Stimulated activated naive B cell treated with anti-CD40 and anti-IgM and Interleukin-4, amounts not matched to agents 10 μg/mL and 1 μg/mL and 100 μg/mL, for 72 hours (primary cell): Measurements from ENCODE around the gene MEG3.
A peak's percentile ranks its signal among the peaks of the same experiment; 100 is the strongest.
"Not testable (repeated sequence)": the region's sequence is repeated elsewhere in the genome, so short reads cannot be mapped to it uniquely, and the experiment has no call there.

Experiments
- ATAC-seq, 2 donors: fragments of 150-1000 bp; cut with Tn5 transposase; replicated peaks; 2 replicates each; pipeline ENCODE4 v1.10.0; 2021; ENCODE audit warnings: moderate library complexity in 1 of 2
- DNase-seq: peaks from one replicate; pipeline ENCODE4 v3.0.0; 2021
- H3K27ac Mint-ChIP-seq: one replicate; pipeline ENCODE4 v1.8.0; 2022; ENCODE audit warnings: mild to moderate bottlenecking, mixed read lengths
- H3K27me3 Mint-ChIP-seq, 2 donors: one replicate each; pipeline ENCODE4 v1.8.0; 2022; ENCODE audit warnings: mixed read lengths in 2 of 2
- H3K36me3 Mint-ChIP-seq, 2 donors: one replicate each; pipeline ENCODE4 v1.8.0; 2022; ENCODE audit warnings: mixed read lengths in 2 of 2, mild to moderate bottlenecking in 1 of 2
- H3K4me1 Mint-ChIP-seq, 2 donors: one replicate each; pipeline ENCODE4 v1.8.0; 2022; ENCODE audit warnings: mixed read lengths in 2 of 2, mild to moderate bottlenecking in 1 of 2
- H3K4me3 Mint-ChIP-seq, 2 donors: one replicate each; pipeline ENCODE4 v1.8.0; 2022; ENCODE audit warnings: mild to moderate bottlenecking in 2 of 2, mixed read lengths in 2 of 2, moderate library complexity in 1 of 2
- H3K9me3 Mint-ChIP-seq, 2 donors: one replicate each; pipeline ENCODE4 v1.8.0; 2022; ENCODE audit warnings: mixed read lengths in 2 of 2, mild to moderate bottlenecking in 1 of 2

MEG3 gene

GRCh38 chr14:100801433-100801832 is 24.5 kb upstream of the MEG3 start:
- peak overlapping the region; percentile 39 for H3K27ac Mint-ChIP-seq
- ATAC-seq, H3K4me1 Mint-ChIP-seq: not testable (repeated sequence)

GRCh38 chr14:100802179-100802578 is 23.7 kb upstream of the MEG3 start:
- Mint-ChIP-seq H3K27me3 (no peaks in the 10 kb centered on the region), H3K27ac (no peak overlapping the region), H3K4me1 (no peaks in the 10 kb centered on the region), H3K9me3 (no peaks in the 10 kb centered on the region), H3K36me3 (no peaks in the 10 kb centered on the region), H3K4me3 (no peak overlapping the region)
- DNase-seq (no peak), ATAC-seq (no peak)

More at GRCh38 chr14:100801433-100801832, 24.5 kb upstream of the MEG3 start:
- H3K27me3 Mint-ChIP-seq, DNase-seq, H3K4me3 Mint-ChIP-seq, H3K9me3 Mint-ChIP-seq, H3K36me3 Mint-ChIP-seq: not testable (repeated sequence)

- no peaks in the 10 kb centered on the region for H3K4me1 Mint-ChIP-seq
- no peak overlapping the region for H3K4me3 Mint-ChIP-seq
- no peaks in the 10 kb centered on the region for H3K27me3 Mint-ChIP-seq
- no peaks in the 10 kb centered on the region for H3K9me3 Mint-ChIP-seq
- ATAC-seq, result no peak
- no peak overlapping the region for H3K27ac Mint-ChIP-seq
- no peak for DNase-seq
- H3K36me3 Mint-ChIP-seq, result no peaks in the 10 kb centered on the region
These were observed 23.2 kb upstream of the MEG3 start for GRCh38 chr14:100802766-100803165.

GRCh38 chr14:100803226-100803625 is 22.7 kb upstream of the MEG3 start:
- no peaks in the 10 kb centered on the region for H3K4me1 Mint-ChIP-seq

GRCh38 chr14:100803676-100804075 is 22.2 kb upstream of the MEG3 start:
- H3K4me1 Mint-ChIP-seq, result no peaks in the 10 kb centered on the region
- no peaks in the 10 kb centered on the region for H3K27me3 Mint-ChIP-seq
- ATAC-seq (no peak), DNase-seq (no peak)
- H3K27ac Mint-ChIP-seq, result no peak overlapping the region
- H3K4me3 Mint-ChIP-seq, result no peak overlapping the region
- H3K36me3 Mint-ChIP-seq, result no peaks in the 10 kb centered on the region
- peaks cover 1 to 6% of the 10 kb centered on the region in 2 donors for H3K9me3 Mint-ChIP-seq

More at GRCh38 chr14:100803226-100803625, 22.7 kb upstream of the MEG3 start:
- Mint-ChIP-seq H3K4me3 (no peak overlapping the region), H3K9me3 (peaks cover 0 to 2% of the 10 kb centered on the region in 2 donors), H3K27me3 (no peaks in the 10 kb centered on the region), H3K36me3 (no peaks in the 10 kb centered on the region), H3K27ac (no peak overlapping the region)
- DNase-seq (no peak), ATAC-seq (no peak)

GRCh38 chr14:100804138-100804537 is 21.8 kb upstream of the MEG3 start:
- H3K9me3 Mint-ChIP-seq, result peaks cover 3 to 11% of the 10 kb centered on the region in 2 donors
- no peak overlapping the region for H3K4me3 Mint-ChIP-seq
- no peaks in the 10 kb centered on the region for H3K27me3 Mint-ChIP-seq
- ATAC-seq (no peak), DNase-seq (no peak)
- no peaks in the 10 kb centered on the region for H3K4me1 Mint-ChIP-seq
- no peak overlapping the region for H3K27ac Mint-ChIP-seq
- no peaks in the 10 kb centered on the region for H3K36me3 Mint-ChIP-seq

- DNase-seq (no peak), ATAC-seq (no peak)
- Mint-ChIP-seq H3K27ac (no peak overlapping the region), H3K4me1 (no peaks in the 10 kb centered on the region), H3K36me3 (no peaks in the 10 kb centered on the region), H3K4me3 (no peak overlapping the region), H3K9me3 (peaks cover 7 to 12% of the 10 kb centered on the region in 2 donors), H3K27me3 (no peaks in the 10 kb centered on the region)
These were observed 21.2 kb upstream of the MEG3 start for GRCh38 chr14:100804558-100805309.

GRCh38 chr14:100806386-100806785 is 19.5 kb upstream of the MEG3 start:
- peaks cover 12 to 18% of the 10 kb centered on the region in 2 donors for H3K9me3 Mint-ChIP-seq
- DNase-seq (no peak), ATAC-seq (no peak)
- no peaks in the 10 kb centered on the region for H3K36me3 Mint-ChIP-seq
- no peak overlapping the region for H3K4me3 Mint-ChIP-seq
- no peaks in the 10 kb centered on the region for H3K4me1 Mint-ChIP-seq
- H3K27ac Mint-ChIP-seq, result no peak overlapping the region
- H3K27me3 Mint-ChIP-seq, result peaks cover 0 to 5% of the 10 kb centered on the region in 2 donors

GRCh38 chr14:100807496-100807895 is 18.4 kb upstream of the MEG3 start:
- H3K9me3 Mint-ChIP-seq, result peaks cover 16 to 22% of the 10 kb centered on the region in 2 donors
- H3K4me3 Mint-ChIP-seq, result no peak overlapping the region
- ATAC-seq (no peak), DNase-seq (no peak)
- peaks cover 0 to 5% of the 10 kb centered on the region in 2 donors for H3K27me3 Mint-ChIP-seq
- no peak overlapping the region for H3K27ac Mint-ChIP-seq
- H3K36me3 Mint-ChIP-seq, result no peaks in the 10 kb centered on the region
- no peaks in the 10 kb centered on the region for H3K4me1 Mint-ChIP-seq

- H3K9me3 Mint-ChIP-seq, result peaks cover 16 to 22% of the 10 kb centered on the region in 2 donors
- DNase-seq (no peak), ATAC-seq (no peak)
- peaks cover 0 to 6% of the 10 kb centered on the region in 2 donors for H3K27me3 Mint-ChIP-seq
- H3K27ac Mint-ChIP-seq, result no peak overlapping the region
- H3K4me1 Mint-ChIP-seq, result no peaks in the 10 kb centered on the region
- no peak overlapping the region for H3K4me3 Mint-ChIP-seq
- H3K36me3 Mint-ChIP-seq, result no peaks in the 10 kb centered on the region
These were observed 17.8 kb upstream of the MEG3 start for GRCh38 chr14:100807979-100808734.

- H3K4me3 Mint-ChIP-seq, result no peak overlapping the region
- peaks cover 16 to 22% of the 10 kb centered on the region in 2 donors for H3K9me3 Mint-ChIP-seq
- no peaks in the 10 kb centered on the region for H3K4me1 Mint-ChIP-seq
- no peak overlapping the region for H3K27ac Mint-ChIP-seq
- no peaks in the 10 kb centered on the region for H3K36me3 Mint-ChIP-seq
- no peak for DNase-seq
- peaks cover 8 to 17% of the 10 kb centered on the region in 2 donors for H3K27me3 Mint-ChIP-seq
- no peak for ATAC-seq
These were observed 15.5 kb upstream of the MEG3 start for GRCh38 chr14:100810435-100810834.

- H3K9me3 Mint-ChIP-seq, result peaks cover 16 to 22% of the 10 kb centered on the region in 2 donors
- H3K4me3 Mint-ChIP-seq, result no peak overlapping the region
These were observed 15.0 kb upstream of the MEG3 start for GRCh38 chr14:100810861-100811461.

GRCh38 chr14:100813291-100813690 is 12.6 kb upstream of the MEG3 start:
- no peaks in the 10 kb centered on the region for H3K4me1 Mint-ChIP-seq
- peaks cover 8 to 21% of the 10 kb centered on the region in 2 donors for H3K27me3 Mint-ChIP-seq
- ATAC-seq (no peak), DNase-seq (no peak)
- peaks cover 16 to 20% of the 10 kb centered on the region in 2 donors for H3K9me3 Mint-ChIP-seq
- H3K4me3 Mint-ChIP-seq, result no peak overlapping the region
- H3K36me3 Mint-ChIP-seq, result no peaks in the 10 kb centered on the region
- H3K27ac Mint-ChIP-seq, result no peak overlapping the region

More at GRCh38 chr14:100810861-100811461, 15.0 kb upstream of the MEG3 start:
- no peaks in the 10 kb centered on the region for H3K36me3 Mint-ChIP-seq
- H3K27ac Mint-ChIP-seq, result no peak overlapping the region
- no peak for DNase-seq
- H3K4me1 Mint-ChIP-seq, result no peaks in the 10 kb centered on the region
- peaks cover 8 to 17% of the 10 kb centered on the region in 2 donors for H3K27me3 Mint-ChIP-seq
- no peak for ATAC-seq

GRCh38 chr14:100815478-100816285 is 10.2 kb upstream of the MEG3 start:
- Mint-ChIP-seq H3K4me1 (no peaks in the 10 kb centered on the region), H3K36me3 (no peaks in the 10 kb centered on the region), H3K9me3 (peaks cover 10 to 14% of the 10 kb centered on the region in 2 donors), H3K4me3 (no peak overlapping the region), H3K27me3 (peaks cover 8 to 18% of the 10 kb centered on the region in 2 donors), H3K27ac (no peak overlapping the region)
- DNase-seq (no peak), ATAC-seq (no peak)
